SK-N-SH treated with all-trans-retinoic acid at 6 μM for 48 hours (cell line): ENCODE data around the gene CD28.

Experiments used
- ATAC-seq: fragments of 200-7000 bp; cut with Tn5 transposase; 3 replicates; pipeline ENCODE4 v1.9.1; 2020; ENCODE audit warnings: mild to moderate bottlenecking, moderate library complexity
- ARNTL ChIP-seq: fragments of 450-650 bp; formaldehyde crosslinking; IDR thresholded peaks from 2 replicates; pipeline ENCODE4 v1.5.0; 2020; ENCODE audit warnings: low read depth, mild to moderate bottlenecking, moderate library complexity, borderline replicate concordance
- BACH2 ChIP-seq: fragments of 250-450 bp; sonication (Bioruptor Pico); IDR thresholded peaks from 2 replicates; pipeline ENCODE4 v1.9.0; 2021; ENCODE audit warnings: mild to moderate bottlenecking, borderline replicate concordance
- CSDC2 ChIP-seq: fragments of 250-450 bp; sonication (Bioruptor Pico); IDR thresholded peaks from 2 replicates; pipeline ENCODE4 v1.5.0; 2020; ENCODE audit warnings: mild to moderate bottlenecking, moderate library complexity
- ESRRG ChIP-seq: fragments of 250-450 bp; sonication (Bioruptor Pico); IDR thresholded peaks from 2 replicates; pipeline ENCODE4 v1.6.1; 2021; ENCODE audit warnings: mild to moderate bottlenecking
- GLIS3 ChIP-seq: fragments of 250-450 bp; sonication (Bioruptor Pico); IDR thresholded peaks from 2 replicates; pipeline ENCODE4 v1.5.0; 2020; ENCODE audit warnings: mild to moderate bottlenecking, moderate library complexity
- ISL1 ChIP-seq: fragments of 250-450 bp; sonication (Bioruptor Pico); IDR thresholded peaks from 2 replicates; pipeline ENCODE4 v2.1.2; 2022; ENCODE audit warnings: mild to moderate bottlenecking, moderate library complexity
- OSR1 ChIP-seq: fragments of 250-450 bp; sonication (Bioruptor Pico); IDR thresholded peaks from 2 replicates; pipeline ENCODE4 v1.8.0; 2022; ENCODE audit warnings: moderate library complexity, mild to moderate bottlenecking, inconsistent platforms
- PPARA ChIP-seq: fragments of 250-450 bp; sonication (Bioruptor Pico); IDR thresholded peaks from 2 replicates; pipeline ENCODE4 v1.5.0; 2020; ENCODE audit warnings: mild to moderate bottlenecking, borderline replicate concordance
- RARB ChIP-seq: fragments of 250-450 bp; sonication (Bioruptor Pico); IDR thresholded peaks from 2 replicates; pipeline ENCODE4 v1.8.0; 2021; ENCODE audit warnings: mild to moderate bottlenecking, moderate library complexity
- SNAI2 ChIP-seq: fragments of 250-450 bp; sonication (Bioruptor Pico); IDR thresholded peaks from 2 replicates; pipeline ENCODE4 v1.5.0; 2020; ENCODE audit warnings: mild to moderate bottlenecking, moderate library complexity
- TCF4 ChIP-seq: fragments of 250-450 bp; sonication (Bioruptor Pico); IDR thresholded peaks from 2 replicates; pipeline ENCODE4 v1.8.0; 2021; ENCODE audit warnings: mild to moderate bottlenecking, moderate library complexity, borderline replicate concordance
- ZC3H10 ChIP-seq: fragments of 250-450 bp; sonication (Bioruptor Pico); IDR thresholded peaks from 2 replicates; pipeline ENCODE4 v1.5.1; 2021; ENCODE audit warnings: mild to moderate bottlenecking, moderate library complexity
- ZFP3 ChIP-seq: fragments of 250-450 bp; sonication (Bioruptor Pico); IDR thresholded peaks from 2 replicates; pipeline ENCODE4 v1.5.0; 2020; ENCODE audit warnings: mild to moderate bottlenecking, moderate library complexity
- ZFP30 ChIP-seq: fragments of 450-650 bp; formaldehyde crosslinking; IDR thresholded peaks from 2 replicates; pipeline ENCODE4 v1.5.0; 2022; ENCODE audit warnings: mild to moderate bottlenecking, moderate library complexity
- ZNF70 ChIP-seq: fragments of 450-650 bp; formaldehyde crosslinking; IDR thresholded peaks from 2 replicates; pipeline ENCODE4 v1.5.0; 2020; ENCODE audit warnings: mild to moderate bottlenecking, moderate library complexity
- ZNF8 ChIP-seq: fragments of 450-650 bp; formaldehyde crosslinking; IDR thresholded peaks from 2 replicates; pipeline ENCODE4 v1.5.0; 2020; ENCODE audit warnings: mild to moderate bottlenecking, moderate library complexity
- TF ChIP-seq, protein P1 (sequence below): fragments of 250-450 bp; sonication (Bioruptor Pico); IDR thresholded peaks from 2 replicates; pipeline ENCODE4 v1.5.1; 2021; ENCODE audit warnings: mild to moderate bottlenecking, moderate library complexity
- TF ChIP-seq, protein P2 (sequence below): fragments of 250-450 bp; sonication (Bioruptor Pico); IDR thresholded peaks from 2 replicates; pipeline ENCODE4 v1.8.0; 2020; ENCODE audit warnings: mild to moderate bottlenecking, moderate library complexity, borderline replicate concordance
- TF ChIP-seq, protein P3 (sequence below): fragments of 250-450 bp; sonication (Bioruptor Pico); IDR thresholded peaks from 2 replicates; pipeline ENCODE4 v1.5.1; 2020; ENCODE audit warnings: low read depth, mild to moderate bottlenecking, moderate library complexity
- TF ChIP-seq, protein P4 (sequence below): fragments of 250-450 bp; sonication (Bioruptor Pico); IDR thresholded peaks from 2 replicates; pipeline ENCODE4 v1.5.0; 2020; ENCODE audit warnings: mild to moderate bottlenecking, moderate library complexity

CD28 gene

DNA sequence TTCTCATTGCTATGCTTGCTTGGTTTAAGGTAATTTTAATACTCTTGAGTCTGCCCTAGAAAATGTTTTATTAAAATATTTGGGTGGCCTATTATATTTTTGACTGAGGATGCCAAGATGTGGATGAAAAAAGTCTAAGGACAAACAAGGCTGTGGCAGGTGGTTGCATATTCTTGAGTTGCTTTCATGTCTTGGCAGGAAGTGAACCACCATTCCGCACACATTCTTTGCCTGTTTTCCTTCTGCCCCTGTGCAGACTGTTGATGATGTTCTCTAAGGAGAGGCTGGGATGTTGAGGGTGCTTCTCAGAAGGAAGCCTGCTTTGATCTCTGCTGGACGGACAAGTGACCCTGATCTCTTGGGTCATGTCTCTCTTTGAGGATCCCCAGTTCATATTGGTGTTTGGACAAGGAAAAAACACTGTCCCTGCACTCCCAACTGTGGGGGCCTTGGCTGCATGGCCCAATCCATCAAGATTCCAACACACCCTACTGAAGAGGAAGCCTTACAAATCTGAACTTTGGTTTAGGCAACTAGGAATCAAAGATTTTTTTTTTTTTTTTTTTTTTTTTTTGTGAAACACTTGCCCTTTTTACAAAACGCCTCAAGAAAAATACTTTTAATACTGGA, 45.0 kb upstream of the CD28 start:
- no peak for ATAC-seq
- TF ChIP-seq ZFP30 (CRISPR knock-in tag) (no peak), ZFP3 (no peak), ISL1 (CRISPR knock-in tag) (no peak), ARNTL (CRISPR knock-in tag) (no peak), PPARA (CRISPR knock-in tag) (no peak), CSDC2 (CRISPR knock-in tag) (no peak), ZNF8 (CRISPR knock-in tag) (no peak), OSR1 (CRISPR knock-in tag) (no peak), ESRRG (CRISPR knock-in tag) (no peak), SNAI2 (no peak), BACH2 (CRISPR knock-in tag) (no peak)
- TF ChIP-seq, protein P1, sequence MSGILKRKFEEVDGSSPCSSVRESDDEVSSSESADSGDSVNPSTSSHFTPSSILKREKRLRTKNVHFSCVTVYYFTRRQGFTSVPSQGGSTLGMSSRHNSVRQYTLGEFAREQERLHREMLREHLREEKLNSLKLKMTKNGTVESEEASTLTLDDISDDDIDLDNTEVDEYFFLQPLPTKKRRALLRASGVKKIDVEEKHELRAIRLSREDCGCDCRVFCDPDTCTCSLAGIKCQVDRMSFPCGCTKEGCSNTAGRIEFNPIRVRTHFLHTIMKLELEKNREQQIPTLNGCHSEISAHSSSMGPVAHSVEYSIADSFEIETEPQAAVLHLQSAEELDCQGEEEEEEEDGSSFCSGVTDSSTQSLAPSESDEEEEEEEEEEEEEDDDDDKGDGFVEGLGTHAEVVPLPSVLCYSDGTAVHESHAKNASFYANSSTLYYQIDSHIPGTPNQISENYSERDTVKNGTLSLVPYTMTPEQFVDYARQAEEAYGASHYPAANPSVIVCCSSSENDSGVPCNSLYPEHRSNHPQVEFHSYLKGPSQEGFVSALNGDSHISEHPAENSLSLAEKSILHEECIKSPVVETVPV = no peak
- TF ChIP-seq, protein P2, sequence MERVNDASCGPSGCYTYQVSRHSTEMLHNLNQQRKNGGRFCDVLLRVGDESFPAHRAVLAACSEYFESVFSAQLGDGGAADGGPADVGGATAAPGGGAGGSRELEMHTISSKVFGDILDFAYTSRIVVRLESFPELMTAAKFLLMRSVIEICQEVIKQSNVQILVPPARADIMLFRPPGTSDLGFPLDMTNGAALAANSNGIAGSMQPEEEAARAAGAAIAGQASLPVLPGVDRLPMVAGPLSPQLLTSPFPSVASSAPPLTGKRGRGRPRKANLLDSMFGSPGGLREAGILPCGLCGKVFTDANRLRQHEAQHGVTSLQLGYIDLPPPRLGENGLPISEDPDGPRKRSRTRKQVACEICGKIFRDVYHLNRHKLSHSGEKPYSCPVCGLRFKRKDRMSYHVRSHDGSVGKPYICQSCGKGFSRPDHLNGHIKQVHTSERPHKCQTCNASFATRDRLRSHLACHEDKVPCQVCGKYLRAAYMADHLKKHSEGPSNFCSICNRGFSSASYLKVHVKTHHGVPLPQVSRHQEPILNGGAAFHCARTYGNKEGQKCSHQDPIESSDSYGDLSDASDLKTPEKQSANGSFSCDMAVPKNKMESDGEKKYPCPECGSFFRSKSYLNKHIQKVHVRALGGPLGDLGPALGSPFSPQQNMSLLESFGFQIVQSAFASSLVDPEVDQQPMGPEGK (CRISPR knock-in tag) = no peak
- TF ChIP-seq, protein P3, sequence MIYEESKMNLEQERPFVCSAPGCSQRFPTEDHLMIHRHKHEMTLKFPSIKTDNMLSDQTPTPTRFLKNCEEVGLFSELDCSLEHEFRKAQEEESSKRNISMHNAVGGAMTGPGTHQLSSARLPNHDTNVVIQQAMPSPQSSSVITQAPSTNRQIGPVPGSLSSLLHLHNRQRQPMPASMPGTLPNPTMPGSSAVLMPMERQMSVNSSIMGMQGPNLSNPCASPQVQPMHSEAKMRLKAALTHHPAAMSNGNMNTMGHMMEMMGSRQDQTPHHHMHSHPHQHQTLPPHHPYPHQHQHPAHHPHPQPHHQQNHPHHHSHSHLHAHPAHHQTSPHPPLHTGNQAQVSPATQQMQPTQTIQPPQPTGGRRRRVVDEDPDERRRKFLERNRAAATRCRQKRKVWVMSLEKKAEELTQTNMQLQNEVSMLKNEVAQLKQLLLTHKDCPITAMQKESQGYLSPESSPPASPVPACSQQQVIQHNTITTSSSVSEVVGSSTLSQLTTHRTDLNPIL (CRISPR knock-in tag) = no peak

DNA sequence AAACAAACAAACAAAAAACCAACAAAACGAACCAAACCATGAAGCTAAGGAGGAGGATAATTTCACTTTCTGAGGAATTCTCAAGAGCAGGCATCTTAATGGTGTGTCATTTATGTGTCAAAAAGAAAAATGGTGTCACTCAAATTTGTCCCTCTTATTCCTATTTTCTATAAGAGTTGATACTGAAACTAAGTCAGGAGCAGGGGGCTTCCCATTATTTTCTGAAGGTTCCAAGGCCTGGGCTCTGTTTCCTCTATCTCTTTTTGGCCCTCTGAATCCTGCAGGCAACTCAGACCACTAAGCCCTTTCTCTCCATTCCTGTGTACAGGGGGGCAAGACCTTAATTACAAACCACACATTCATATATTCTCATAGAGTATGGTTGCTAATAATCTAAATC, 44.0 kb upstream of the CD28 start:
- TF ChIP-seq ISL1 (CRISPR knock-in tag) (no peak), SNAI2 (no peak)

DNA sequence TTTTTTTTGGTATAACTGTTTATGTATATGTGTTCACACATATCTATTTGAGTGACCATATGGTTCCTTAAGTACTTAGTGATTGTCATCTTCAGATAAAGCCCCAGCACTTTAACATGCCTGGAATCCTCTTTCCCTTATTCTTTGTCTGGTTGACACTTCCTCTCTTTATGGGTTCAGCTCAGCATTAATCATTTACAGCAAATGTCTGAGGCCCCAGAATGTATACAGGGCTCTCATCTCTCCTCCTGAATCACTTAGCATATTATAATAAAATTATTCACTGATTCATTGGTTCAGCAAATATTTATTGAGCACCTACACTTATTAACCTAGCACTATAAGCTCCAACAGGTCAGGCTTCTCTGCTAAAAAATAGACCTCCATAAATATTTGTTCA, 43.5 kb upstream of the CD28 start:
- ATAC-seq = no peak
- TF ChIP-seq RARB (no peak), ZFP3 (no peak), OSR1 (CRISPR knock-in tag) (no peak), ZNF70 (CRISPR knock-in tag) (no peak), ZNF8 (CRISPR knock-in tag) (no peak), ESRRG (CRISPR knock-in tag) (no peak), TCF4 (no peak), PPARA (CRISPR knock-in tag) (no peak), ZC3H10 (CRISPR knock-in tag) (no peak), ZFP30 (CRISPR knock-in tag) (no peak), GLIS3 (CRISPR knock-in tag) (no peak)
- TF ChIP-seq, protein P1 = no peak
- TF ChIP-seq, protein P2 (CRISPR knock-in tag) = no peak

More for the DNA sequence above, 44.0 kb upstream of the CD28 start:
- ATAC-seq = no peak

DNA sequence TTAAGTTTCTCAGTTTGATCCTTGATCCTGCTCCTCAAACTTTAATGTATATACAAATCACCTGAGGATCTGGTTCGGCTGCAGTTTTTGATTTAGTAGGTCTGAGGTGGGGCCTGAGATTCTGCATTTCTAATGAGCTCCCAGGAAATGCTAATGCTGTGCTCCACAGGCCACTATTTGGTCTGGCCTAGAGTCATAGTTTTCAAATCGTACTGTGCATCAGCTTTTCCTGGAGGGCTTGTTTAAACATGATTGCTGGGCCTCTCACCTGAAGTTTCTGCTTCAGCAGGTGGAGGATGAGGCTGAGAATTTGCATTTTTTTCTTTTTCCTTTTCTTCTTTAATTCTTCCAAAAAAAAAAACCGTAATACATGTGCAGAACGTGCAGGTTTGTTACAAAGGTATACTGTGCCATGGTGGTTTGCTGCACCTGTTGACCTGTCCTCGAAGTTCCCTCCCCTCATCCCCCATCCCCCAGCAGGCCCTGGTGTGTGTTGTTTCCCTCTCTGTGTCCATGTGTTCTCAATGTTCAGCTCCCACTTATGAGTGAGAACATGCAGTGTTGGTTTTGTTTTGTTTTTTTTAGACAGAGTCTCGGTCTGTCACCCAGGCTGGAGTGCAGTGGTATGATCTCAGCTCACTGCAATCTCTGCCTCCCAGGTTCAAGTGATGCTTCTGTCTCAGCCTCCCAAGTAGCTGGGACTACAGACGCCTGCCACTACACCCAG, 42.2 kb upstream of the CD28 start:
- no peak for ATAC-seq
- TF ChIP-seq OSR1 (CRISPR knock-in tag) = no peak
- TF ChIP-seq CSDC2 (CRISPR knock-in tag) = no peak
- TF ChIP-seq BACH2 (CRISPR knock-in tag) = no peak
- TF ChIP-seq, protein P4, sequence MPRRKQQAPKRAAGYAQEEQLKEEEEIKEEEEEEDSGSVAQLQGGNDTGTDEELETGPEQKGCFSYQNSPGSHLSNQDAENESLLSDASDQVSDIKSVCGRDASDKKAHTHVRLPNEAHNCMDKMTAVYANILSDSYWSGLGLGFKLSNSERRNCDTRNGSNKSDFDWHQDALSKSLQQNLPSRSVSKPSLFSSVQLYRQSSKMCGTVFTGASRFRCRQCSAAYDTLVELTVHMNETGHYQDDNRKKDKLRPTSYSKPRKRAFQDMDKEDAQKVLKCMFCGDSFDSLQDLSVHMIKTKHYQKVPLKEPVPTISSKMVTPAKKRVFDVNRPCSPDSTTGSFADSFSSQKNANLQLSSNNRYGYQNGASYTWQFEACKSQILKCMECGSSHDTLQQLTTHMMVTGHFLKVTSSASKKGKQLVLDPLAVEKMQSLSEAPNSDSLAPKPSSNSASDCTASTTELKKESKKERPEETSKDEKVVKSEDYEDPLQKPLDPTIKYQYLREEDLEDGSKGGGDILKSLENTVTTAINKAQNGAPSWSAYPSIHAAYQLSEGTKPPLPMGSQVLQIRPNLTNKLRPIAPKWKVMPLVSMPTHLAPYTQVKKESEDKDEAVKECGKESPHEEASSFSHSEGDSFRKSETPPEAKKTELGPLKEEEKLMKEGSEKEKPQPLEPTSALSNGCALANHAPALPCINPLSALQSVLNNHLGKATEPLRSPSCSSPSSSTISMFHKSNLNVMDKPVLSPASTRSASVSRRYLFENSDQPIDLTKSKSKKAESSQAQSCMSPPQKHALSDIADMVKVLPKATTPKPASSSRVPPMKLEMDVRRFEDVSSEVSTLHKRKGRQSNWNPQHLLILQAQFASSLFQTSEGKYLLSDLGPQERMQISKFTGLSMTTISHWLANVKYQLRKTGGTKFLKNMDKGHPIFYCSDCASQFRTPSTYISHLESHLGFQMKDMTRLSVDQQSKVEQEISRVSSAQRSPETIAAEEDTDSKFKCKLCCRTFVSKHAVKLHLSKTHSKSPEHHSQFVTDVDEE (CRISPR knock-in tag) = no peak
- TF ChIP-seq, protein P2 (CRISPR knock-in tag) = no peak
- TF ChIP-seq ESRRG (CRISPR knock-in tag) = no peak
- no peak for TF ChIP-seq ISL1 (CRISPR knock-in tag)
